Fibroblast of skin of scalp (primary cell): ENCODE results near the gene BIN1.
A peak's percentile ranks its signal among the peaks of the same experiment; 100 is the strongest.

Source experiments
- DNase-seq: peaks from one replicate; pipeline ENCODE4 v3.0.0-alpha.2; 2013

Gene BIN1

DNA sequence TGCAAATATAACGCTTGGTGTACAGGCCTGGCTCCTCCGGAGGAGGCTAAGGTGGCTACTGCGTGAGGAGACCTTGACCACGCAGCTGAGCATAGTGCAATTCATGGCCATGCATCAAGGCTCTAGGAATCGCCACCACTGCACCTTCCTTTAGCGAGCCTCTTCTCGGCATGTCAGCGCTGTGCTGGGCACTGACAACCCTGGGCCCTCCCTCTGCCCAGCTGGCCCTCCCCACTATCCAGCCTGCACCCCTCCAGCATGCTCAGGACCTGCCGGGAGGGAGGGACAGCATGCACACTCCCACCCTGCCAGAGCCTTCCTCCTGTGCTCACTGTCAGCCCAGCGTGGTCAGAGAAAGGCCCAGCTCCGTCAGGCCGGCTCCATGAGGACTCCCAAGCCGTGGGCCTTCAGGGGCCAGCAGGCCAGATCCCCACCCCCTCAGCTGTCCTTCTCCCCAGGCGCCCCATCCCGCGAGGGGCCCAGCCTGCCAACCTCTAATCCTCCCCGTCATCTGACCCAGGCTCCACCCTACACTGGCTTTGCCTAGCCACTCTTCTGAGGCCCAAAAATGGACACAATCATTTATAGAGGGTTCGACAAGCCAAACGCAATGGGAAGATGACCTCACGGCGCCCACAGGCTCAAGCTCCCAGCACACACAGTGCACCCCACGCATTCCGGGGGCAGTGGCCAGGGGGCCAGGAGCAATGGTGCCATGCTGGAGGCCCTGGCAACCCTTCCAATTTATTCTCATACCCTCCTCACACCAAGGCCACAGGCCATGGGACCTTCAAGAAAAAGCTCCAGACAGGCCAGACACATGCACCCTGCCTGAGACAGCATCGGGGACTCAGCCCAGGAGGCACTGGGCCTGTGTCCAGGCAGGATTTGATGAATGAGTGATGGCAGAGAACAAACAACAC lies 3.5 kb downstream of the BIN1 start:
- no peak for DNase-seq

- DNase-seq, result no peak
These were observed 4.3 kb downstream of the BIN1 start for GRCh38 chr2:127102521-127103242.

- DNase-seq, result no peak
These were observed 5.0 kb downstream of the BIN1 start for GRCh38 chr2:127101756-127102477.

DNA sequence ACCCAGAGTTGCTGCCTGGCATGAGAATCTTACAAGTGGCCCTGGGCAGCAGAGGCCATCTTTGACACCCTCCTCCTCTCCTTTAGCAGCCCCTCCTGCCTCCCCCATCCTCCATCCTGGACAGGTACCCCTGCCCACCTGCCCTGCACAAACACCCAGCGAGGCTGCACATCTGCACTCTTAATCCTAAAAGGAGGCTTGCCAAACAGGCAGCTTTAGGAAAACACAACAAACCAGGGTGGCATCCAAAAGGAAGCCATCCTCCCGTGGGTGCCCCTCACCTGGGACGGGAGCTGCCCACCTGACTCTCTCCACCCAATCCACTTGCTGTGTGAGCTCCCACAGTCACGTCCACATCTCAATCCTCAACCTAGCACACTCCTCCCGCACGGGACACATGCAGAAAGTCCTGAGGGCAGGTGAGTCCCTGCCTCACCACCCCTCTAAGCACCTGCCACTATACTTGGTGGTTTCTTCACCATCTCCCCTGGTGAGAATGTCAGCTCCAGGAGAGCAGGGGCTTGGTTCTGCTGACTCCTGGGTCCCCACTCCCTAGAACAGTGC lies 5.8 kb downstream of the BIN1 start:
- DNase-seq, result no peak

- peak; percentile 35 for DNase-seq
These were observed 6.5 kb downstream of the BIN1 start for GRCh38 chr2:127100251-127101047.

DNA sequence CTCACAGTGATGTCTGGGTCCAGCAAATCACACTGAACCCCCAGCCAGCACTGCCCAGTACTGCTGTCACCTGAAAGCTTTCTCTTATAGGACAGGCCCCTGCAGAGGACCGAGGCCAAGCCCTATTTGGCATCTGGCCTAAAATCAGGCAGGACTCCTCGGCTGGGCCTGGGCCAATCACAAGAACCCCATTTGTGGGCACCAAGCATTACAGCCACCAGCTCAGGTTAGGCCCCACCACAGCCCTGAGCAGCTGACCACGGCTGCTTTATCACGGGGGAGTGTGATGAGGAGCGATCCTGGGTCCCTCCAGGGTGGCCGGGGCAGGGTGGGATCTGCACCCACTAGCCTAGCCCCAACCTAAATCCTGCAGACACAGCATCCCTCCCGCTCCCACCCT lies 8.2 kb downstream of the BIN1 start:
- DNase-seq, result no peak

GRCh38 chr2:127097841-127098651 lies 8.9 kb downstream of the BIN1 start:
- DNase-seq, result no peak

DNA sequence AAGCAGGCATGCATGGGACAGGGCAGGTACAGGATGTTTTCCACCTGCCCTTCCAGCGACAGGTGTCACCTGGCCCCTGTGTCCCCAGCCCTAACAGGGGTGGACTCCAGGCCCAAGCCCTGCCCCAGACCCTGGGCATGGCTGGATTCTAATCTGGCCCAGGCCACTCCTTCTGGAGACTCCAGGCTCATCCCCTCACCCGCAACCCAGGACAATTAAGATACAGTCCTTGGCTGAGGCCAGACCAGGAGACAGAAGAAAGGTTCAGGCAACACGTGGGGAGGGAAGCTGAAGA lies 9.5 kb downstream of the BIN1 start:
- DNase-seq, result no peak

- no peak for DNase-seq
These were observed 10.1 kb downstream of the BIN1 start for GRCh38 chr2:127096718-127097470.

DNA sequence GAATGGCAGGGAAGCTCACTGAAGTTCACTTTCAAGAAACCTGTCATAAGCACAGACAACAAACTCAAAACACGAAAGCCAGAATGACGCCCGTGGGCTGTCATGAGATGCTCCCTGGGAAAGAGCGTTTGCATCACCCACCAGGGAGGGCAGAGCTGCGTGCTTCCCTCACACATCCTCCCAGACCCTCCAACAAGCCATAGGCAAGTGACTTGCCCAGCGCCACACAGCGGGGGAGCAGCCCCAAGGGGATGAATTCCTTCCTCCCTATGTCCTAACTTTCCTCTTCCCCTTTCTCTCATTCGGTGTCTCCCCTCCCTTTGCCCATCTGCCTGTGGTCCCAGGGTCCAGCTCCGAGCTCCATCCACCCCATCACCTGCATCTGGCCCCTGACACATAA lies 10.7 kb downstream of the BIN1 start:
- DNase-seq, result peak; percentile 16

- DNase-seq, result no peak
These were observed 11.2 kb downstream of the BIN1 start for GRCh38 chr2:127095784-127096183.

DNA sequence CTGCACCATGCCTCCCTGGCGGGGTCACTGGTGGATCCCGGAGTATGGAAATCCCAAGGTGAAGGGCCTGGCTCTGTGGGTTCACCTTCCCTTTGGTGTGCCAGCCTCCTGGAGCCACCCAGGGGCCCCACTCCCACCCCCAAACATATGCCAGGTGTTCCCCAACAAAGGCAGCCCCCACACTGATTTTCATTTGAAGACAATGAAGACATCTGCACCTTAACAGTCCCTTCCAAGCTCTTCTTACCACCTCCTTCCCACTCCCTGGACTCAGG lies 11.7 kb downstream of the BIN1 start:
- DNase-seq, result no peak

- peak; percentile 48 for DNase-seq
These were observed 12.2 kb downstream of the BIN1 start for GRCh38 chr2:127094509-127095366.

- DNase-seq, result no peak
These were observed 13.2 kb downstream of the BIN1 start for GRCh38 chr2:127093648-127094210.

- DNase-seq, result no peak
These were observed 13.9 kb downstream of the BIN1 start for GRCh38 chr2:127092901-127093516.

DNA sequence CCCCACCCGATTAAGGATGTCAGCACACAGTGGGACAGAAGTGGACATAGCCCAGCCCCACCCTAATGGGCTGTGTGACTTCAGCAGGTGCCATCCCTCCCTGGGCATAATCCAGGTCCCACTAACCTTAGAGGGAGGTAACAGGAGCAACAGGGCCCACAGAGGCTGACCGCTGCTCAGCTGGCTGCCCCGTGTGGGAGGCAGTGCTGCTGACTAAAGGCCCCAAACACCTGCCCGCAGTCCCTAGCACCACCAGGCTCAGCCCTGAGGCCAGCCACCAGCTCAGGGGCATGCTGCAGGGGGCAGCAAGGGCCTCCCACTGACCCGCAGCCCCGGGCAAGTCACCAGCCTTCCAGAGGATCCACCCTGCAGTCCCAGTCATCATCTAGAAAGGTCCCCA lies 14.6 kb downstream of the BIN1 start:
- DNase-seq, result no peak

DNA sequence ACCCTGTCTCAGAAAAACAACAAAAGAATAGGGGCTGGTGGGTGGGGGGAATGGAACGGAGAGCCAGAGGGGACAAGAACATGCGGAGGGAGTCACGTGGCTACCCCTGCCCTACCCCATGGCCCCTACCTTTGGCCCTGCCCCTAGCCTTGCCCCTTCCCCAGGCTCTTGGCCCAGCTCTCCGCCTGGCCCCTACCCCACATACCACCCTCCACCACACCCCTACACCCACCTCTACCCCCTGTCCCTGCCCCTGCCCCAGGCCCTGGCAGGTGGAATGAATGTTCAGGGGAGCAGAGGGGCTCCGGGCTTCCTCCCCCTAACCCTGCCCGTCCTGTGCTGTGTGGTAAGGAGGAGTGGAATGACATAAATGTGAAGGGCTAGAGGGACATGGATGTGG lies 15.1 kb downstream of the BIN1 start:
- DNase-seq, result no peak

GRCh38 chr2:127091148-127091547 lies 15.8 kb downstream of the BIN1 start:
- DNase-seq, result no peak
